ENCODE data around the gene PLBD2. TPM values are rescaled to one million over a fixed set of nuclear protein-coding genes. Genes with fewer than 3 reads are reported as not detected.

The PLBD2 gene
- total RNA-seq, 1 donor from 2014 or later = 44.8 TPM

DNA sequence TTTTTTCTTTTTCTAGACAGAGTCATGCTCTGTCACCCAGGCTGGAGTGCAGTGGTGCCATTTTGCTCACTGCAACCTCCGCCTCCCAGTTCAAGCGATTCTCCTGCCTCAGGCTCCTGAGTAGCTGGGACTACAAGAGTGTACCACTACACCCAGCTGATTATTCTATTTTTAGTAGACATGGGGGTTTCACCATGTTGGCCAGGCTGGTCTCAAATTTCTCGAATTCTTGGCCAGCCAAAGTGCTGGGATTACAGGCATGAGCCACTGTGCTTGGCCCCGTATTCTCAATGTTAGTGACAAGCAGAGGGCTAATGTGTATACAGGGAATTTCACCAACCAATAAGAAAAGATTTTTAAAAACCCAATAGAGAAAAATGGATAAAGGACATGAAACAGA is 8.4 kb downstream of the PLBD2 start:
- Histone ChIP-seq H3K36me3 (peaks cover 24% of the 10 kb centered on the region), H3K4me1 (peaks cover 4% of the 10 kb centered on the region), H3K4me3 (no peak overlapping the region), H3K9me3 (no peaks in the 10 kb centered on the region), H3K27ac (no peak overlapping the region), H3K27me3 (ENCODE audit: low read depth) (no peaks in the 10 kb centered on the region)
- ATAC-seq = no peak
- intact Hi-C loops (cut with DNase I) = no loop called here
- DNase-seq = no peak
- TF ChIP-seq, protein P1, sequence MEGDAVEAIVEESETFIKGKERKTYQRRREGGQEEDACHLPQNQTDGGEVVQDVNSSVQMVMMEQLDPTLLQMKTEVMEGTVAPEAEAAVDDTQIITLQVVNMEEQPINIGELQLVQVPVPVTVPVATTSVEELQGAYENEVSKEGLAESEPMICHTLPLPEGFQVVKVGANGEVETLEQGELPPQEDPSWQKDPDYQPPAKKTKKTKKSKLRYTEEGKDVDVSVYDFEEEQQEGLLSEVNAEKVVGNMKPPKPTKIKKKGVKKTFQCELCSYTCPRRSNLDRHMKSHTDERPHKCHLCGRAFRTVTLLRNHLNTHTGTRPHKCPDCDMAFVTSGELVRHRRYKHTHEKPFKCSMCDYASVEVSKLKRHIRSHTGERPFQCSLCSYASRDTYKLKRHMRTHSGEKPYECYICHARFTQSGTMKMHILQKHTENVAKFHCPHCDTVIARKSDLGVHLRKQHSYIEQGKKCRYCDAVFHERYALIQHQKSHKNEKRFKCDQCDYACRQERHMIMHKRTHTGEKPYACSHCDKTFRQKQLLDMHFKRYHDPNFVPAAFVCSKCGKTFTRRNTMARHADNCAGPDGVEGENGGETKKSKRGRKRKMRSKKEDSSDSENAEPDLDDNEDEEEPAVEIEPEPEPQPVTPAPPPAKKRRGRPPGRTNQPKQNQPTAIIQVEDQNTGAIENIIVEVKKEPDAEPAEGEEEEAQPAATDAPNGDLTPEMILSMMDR (IDR thresholded peaks at IDR 0.05) = no peak

DNA sequence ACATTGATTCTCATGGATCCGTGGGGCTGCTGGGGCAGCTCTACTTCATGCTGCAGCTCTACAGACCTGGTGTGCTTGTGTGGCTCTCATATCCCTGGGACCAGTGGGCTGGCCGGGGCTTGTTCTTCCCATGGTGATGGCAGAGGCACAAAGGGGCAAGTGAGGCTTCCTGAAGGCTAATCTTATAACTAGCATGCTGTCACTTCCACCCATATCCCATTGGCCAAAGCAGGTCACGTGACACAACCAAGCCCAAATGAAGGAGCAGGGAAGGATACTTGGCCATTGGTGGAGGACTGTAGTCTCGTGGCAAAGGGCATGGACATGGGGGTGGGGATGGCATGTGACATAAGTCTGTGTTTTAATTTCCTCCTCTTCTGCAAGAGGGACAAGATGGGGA is 9.9 kb downstream of the PLBD2 start:
- intact Hi-C loops (cut with DNase I) = no loop called here
- H3K4me3 ChIP-seq = no peak overlapping the region
- H3K9me3 ChIP-seq = no peaks in the 10 kb centered on the region
- H3K27me3 ChIP-seq (ENCODE audit: low read depth) = no peaks in the 10 kb centered on the region
- ATAC-seq (no peak), DNase-seq (no peak)
- TF ChIP-seq, protein P1 (IDR thresholded peaks at IDR 0.05) = no peak
- H3K36me3 ChIP-seq = peaks cover 34% of the 10 kb centered on the region
- no peak overlapping the region for H3K27ac ChIP-seq
- H3K4me1 ChIP-seq = no peaks in the 10 kb centered on the region

DNA sequence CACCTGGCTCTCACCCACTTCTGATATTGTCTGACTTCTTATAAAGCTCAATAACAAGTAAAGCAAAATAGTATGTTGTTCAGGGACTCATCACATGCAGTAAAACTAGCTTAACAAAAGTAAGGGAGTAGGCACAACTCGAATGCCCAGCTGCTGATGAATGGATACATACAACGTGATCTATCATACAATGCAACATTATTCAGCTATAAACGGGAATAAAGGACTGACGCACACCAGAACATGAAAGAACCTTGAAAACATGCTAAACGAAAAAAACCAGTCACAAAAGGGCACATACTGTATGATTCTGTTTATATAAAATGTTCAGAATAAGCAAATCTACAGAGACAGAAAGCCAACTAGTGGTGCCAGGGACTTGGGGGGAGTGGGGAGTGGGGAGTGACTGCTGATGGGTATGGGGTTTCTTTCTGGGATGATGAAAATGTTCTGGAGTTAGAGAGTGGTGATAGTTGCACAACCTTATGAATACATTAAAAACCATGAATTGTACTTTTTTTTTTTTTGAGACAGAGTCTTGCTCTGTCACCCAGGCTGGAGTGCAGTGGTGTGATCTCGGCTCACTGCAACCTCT is 11.1 kb downstream of the PLBD2 start:
- Histone ChIP-seq H3K36me3 (peaks cover 40% of the 10 kb centered on the region), H3K4me1 (no peaks in the 10 kb centered on the region), H3K27ac (no peak overlapping the region), H3K4me3 (no peak overlapping the region), H3K9me3 (no peaks in the 10 kb centered on the region), H3K27me3 (ENCODE audit: low read depth) (no peaks in the 10 kb centered on the region)
- intact Hi-C loops (cut with DNase I) = no loop called here
- ATAC-seq (no peak), DNase-seq (no peak)
- TF ChIP-seq, protein P1 (IDR thresholded peaks at IDR 0.05) = no peak

DNA sequence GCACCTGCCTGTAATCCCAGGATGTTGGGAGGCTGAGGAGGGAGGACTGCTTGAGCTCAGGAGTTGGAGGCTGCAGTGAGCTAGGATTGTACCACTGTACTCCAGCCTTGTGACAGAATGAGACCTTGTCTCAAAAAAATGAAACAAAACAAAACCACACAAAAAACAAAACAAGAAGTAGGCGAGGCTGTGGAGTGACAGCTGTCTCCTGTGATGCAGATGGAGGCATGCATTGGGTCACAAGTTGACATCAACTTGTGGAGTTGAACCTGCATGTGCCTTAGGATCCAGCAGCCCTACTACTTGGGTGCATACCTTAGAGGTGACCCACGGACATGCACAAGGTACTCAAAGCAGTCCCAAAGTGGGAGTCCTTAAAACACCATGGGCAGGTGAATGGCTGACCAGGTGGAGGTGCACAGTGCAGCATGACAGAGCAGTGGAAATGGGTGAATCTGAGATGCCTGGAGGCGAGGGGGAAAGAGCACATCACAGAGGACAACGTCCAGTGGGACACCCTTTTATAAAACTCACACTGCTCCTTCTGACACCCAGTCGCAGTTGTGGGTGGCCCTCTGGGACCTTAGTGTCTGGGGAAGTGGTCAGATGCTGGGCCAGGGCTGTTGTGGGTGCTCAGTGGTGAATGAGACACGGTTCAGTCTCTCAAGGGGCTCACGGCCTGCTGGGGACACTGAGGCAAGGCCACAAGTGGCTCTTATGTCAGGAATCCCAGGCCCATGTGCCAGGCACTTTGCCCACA is 12.7 kb downstream of the PLBD2 start:
- H3K27ac ChIP-seq = no peak overlapping the region
- H3K36me3 ChIP-seq = peaks cover 50% of the 10 kb centered on the region
- no peaks in the 10 kb centered on the region for H3K4me1 ChIP-seq
- ATAC-seq (no peak), DNase-seq (no peak)
- intact Hi-C loops (cut with DNase I) = no loop called here
- no peak overlapping the region for H3K4me3 ChIP-seq
- TF ChIP-seq, protein P1 (IDR thresholded peaks at IDR 0.05) = no peak
- no peaks in the 10 kb centered on the region for H3K27me3 ChIP-seq (ENCODE audit: low read depth)
- H3K9me3 ChIP-seq = no peaks in the 10 kb centered on the region

DNA sequence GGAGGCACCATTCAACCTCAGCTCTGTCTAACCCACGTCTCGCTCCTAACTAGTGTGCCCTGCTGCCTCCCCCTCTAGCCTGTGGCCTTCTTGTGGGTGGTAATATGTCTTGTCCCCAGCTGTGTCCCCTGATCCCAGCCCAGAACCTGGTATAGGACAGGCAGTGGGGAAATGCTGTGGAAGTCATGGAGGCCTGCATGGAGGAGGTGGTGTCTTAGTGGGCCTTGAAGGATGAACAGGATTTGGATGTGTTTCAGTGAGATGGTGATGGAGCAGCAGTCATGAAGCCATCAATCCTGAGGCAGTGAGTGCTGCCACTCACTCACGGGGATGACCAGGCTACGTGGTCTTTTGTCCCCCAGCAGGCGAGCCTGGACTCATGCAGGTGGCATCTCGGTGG is 13.4 kb downstream of the PLBD2 start:
- H3K4me1 ChIP-seq = no peaks in the 10 kb centered on the region
- TF ChIP-seq, protein P1 (IDR thresholded peaks at IDR 0.05) = no peak
- no peak for ATAC-seq
- intact Hi-C loops (cut with DNase I) = no loop called here
- no peak overlapping the region for H3K27ac ChIP-seq
- no peak overlapping the region for H3K4me3 ChIP-seq
- H3K9me3 ChIP-seq = no peaks in the 10 kb centered on the region
- H3K27me3 ChIP-seq (ENCODE audit: low read depth) = no peaks in the 10 kb centered on the region
- no peak for DNase-seq
- peaks cover 54% of the 10 kb centered on the region for H3K36me3 ChIP-seq

Measured in lower lobe of right lung (tissue), 2 donors.